Mucosa of rectum (tissue), 2 donors: ENCODE measurements around the gene OSBP2.

Experiments
- H3K27ac ChIP-seq, 2 donors: one replicate each; pipeline ENCODE4 v1.7.0; 2013; ENCODE audit warnings: inconsistent platforms in 2 of 2, low read depth in 2 of 2, low read length in 2 of 2
- H3K27me3 ChIP-seq, 2 donors: one replicate each; pipeline ENCODE4 v1.7.0; 2013; ENCODE audit warnings: low read length in 2 of 2; ENCODE audit not compliant: control insufficient read depth in 2 of 2, insufficient read depth in 2 of 2
- H3K36me3 ChIP-seq, 2 donors: one replicate each; pipeline ENCODE4 v1.7.0; 2013; ENCODE audit warnings: low read length in 2 of 2; ENCODE audit not compliant: control insufficient read depth in 2 of 2, insufficient read depth in 2 of 2
- H3K4me1 ChIP-seq, 2 donors: one replicate each; pipeline ENCODE4 v1.7.0; 2013; ENCODE audit warnings: low read length in 2 of 2, mild to moderate bottlenecking in 1 of 2; ENCODE audit not compliant: control insufficient read depth in 2 of 2, insufficient read depth in 2 of 2
- H3K4me3 ChIP-seq, 2 donors: one replicate each; pipeline ENCODE4 v1.7.0; 2013; ENCODE audit warnings: low read length in 2 of 2
- H3K9ac ChIP-seq, 2 donors: one replicate each; pipeline ENCODE4 v1.7.0; 2013; ENCODE audit warnings: low read length in 2 of 2, low read depth in 1 of 2, mild to moderate bottlenecking in 1 of 2
- H3K9me3 ChIP-seq, 2 donors: one replicate each; pipeline ENCODE4 v1.7.0; 2013; ENCODE audit warnings: low read length in 2 of 2; ENCODE audit not compliant: control insufficient read depth in 2 of 2
- donor health status: healthy.
- donor health status: Normal muscosa, but diverticular disease.

Gene OSBP2

GRCh38 chr22:30926706-30927105 is 232.0 kb downstream of the OSBP2 start:
- H3K36me3 ChIP-seq, result peaks cover 41 to 53% of the 10 kb centered on the region in 2 donors
- H3K27ac ChIP-seq, result no peak overlapping the region
- no peaks in the 10 kb centered on the region for H3K9me3 ChIP-seq
- no peaks in the 10 kb centered on the region for H3K4me1 ChIP-seq
- no peak overlapping the region for H3K4me3 ChIP-seq
- H3K27me3 ChIP-seq, result no peaks in the 10 kb centered on the region
- H3K9ac ChIP-seq, result no peak overlapping the region

GRCh38 chr22:30927806-30928205 is 233.1 kb downstream of the OSBP2 start:
- H3K4me1 ChIP-seq, result no peaks in the 10 kb centered on the region
- no peaks in the 10 kb centered on the region for H3K9me3 ChIP-seq
- H3K27me3 ChIP-seq, result no peaks in the 10 kb centered on the region
- H3K4me3 ChIP-seq, result no peak overlapping the region
- H3K9ac ChIP-seq, result no peak overlapping the region
- no peak overlapping the region for H3K27ac ChIP-seq
- peaks cover 52 to 64% of the 10 kb centered on the region in 2 donors for H3K36me3 ChIP-seq

GRCh38 chr22:30928401-30928800 is 233.7 kb downstream of the OSBP2 start:
- Histone ChIP-seq H3K9me3 (no peaks in the 10 kb centered on the region), H3K27ac (no peak overlapping the region), H3K4me1 (no peaks in the 10 kb centered on the region), H3K36me3 (peaks cover 58 to 70% of the 10 kb centered on the region in 2 donors), H3K27me3 (no peaks in the 10 kb centered on the region), H3K9ac (no peak overlapping the region), H3K4me3 (no peak overlapping the region)

- H3K27ac ChIP-seq, result no peak overlapping the region
- no peak overlapping the region for H3K9ac ChIP-seq
- H3K9me3 ChIP-seq, result no peaks in the 10 kb centered on the region
- H3K27me3 ChIP-seq, result no peaks in the 10 kb centered on the region
- H3K4me1 ChIP-seq, result no peaks in the 10 kb centered on the region
- no peak overlapping the region for H3K4me3 ChIP-seq
- peaks cover 72 to 84% of the 10 kb centered on the region in 2 donors for H3K36me3 ChIP-seq
Measured at GRCh38 chr22:30930228-30930627, 235.6 kb downstream of the OSBP2 start.

GRCh38 chr22:30931541-30932300 is 237.0 kb downstream of the OSBP2 start:
- H3K9ac ChIP-seq, result no peak overlapping the region

GRCh38 chr22:30932661-30933060 is 238.0 kb downstream of the OSBP2 start:
- Histone ChIP-seq H3K4me1 (no peaks in the 10 kb centered on the region), H3K27me3 (no peaks in the 10 kb centered on the region), H3K36me3 (peaks cover 77 to 84% of the 10 kb centered on the region in 2 donors), H3K4me3 (no peak overlapping the region), H3K9me3 (no peaks in the 10 kb centered on the region), H3K9ac (no peak overlapping the region), H3K27ac (no peak overlapping the region)

More at GRCh38 chr22:30931541-30932300, 237.0 kb downstream of the OSBP2 start:
- Histone ChIP-seq H3K27ac (no peak overlapping the region), H3K9me3 (no peaks in the 10 kb centered on the region), H3K36me3 (peaks cover 75 to 82% of the 10 kb centered on the region in 2 donors), H3K4me3 (no peak overlapping the region), H3K4me1 (no peaks in the 10 kb centered on the region), H3K27me3 (no peaks in the 10 kb centered on the region)

- Histone ChIP-seq H3K9me3 (no peaks in the 10 kb centered on the region), H3K27me3 (no peaks in the 10 kb centered on the region), H3K4me3 (no peak overlapping the region), H3K4me1 (no peaks in the 10 kb centered on the region), H3K27ac (no peak overlapping the region), H3K9ac (no peak overlapping the region), H3K36me3 (peaks cover 76 to 84% of the 10 kb centered on the region in 2 donors)
Measured at GRCh38 chr22:30933457-30933856, 238.8 kb downstream of the OSBP2 start.

- Histone ChIP-seq H3K4me3 (no peak overlapping the region), H3K9ac (no peak overlapping the region), H3K4me1 (no peaks in the 10 kb centered on the region), H3K27ac (no peak overlapping the region), H3K36me3 (peaks cover 75 to 85% of the 10 kb centered on the region in 2 donors), H3K27me3 (no peaks in the 10 kb centered on the region), H3K9me3 (no peaks in the 10 kb centered on the region)
Measured at GRCh38 chr22:30934053-30934452, 239.4 kb downstream of the OSBP2 start.

GRCh38 chr22:30940685-30941362 is 246.2 kb downstream of the OSBP2 start:
- H3K36me3 ChIP-seq, result peaks cover 76 to 83% of the 10 kb centered on the region in 2 donors

GRCh38 chr22:30941363-30941740 is 246.7 kb downstream of the OSBP2 start:
- no peaks in the 10 kb centered on the region for H3K9me3 ChIP-seq
- no peaks in the 10 kb centered on the region for H3K27me3 ChIP-seq
- H3K9ac ChIP-seq, result no peak overlapping the region
- no peak overlapping the region for H3K27ac ChIP-seq
- H3K36me3 ChIP-seq, result peaks cover 77 to 85% of the 10 kb centered on the region in 2 donors
- no peaks in the 10 kb centered on the region for H3K4me1 ChIP-seq
- H3K4me3 ChIP-seq, result no peak overlapping the region

More at GRCh38 chr22:30940685-30941362, 246.2 kb downstream of the OSBP2 start:
- Histone ChIP-seq H3K4me3 (no peak overlapping the region), H3K4me1 (no peaks in the 10 kb centered on the region), H3K9ac (no peak overlapping the region), H3K9me3 (no peaks in the 10 kb centered on the region), H3K27ac (no peak overlapping the region), H3K27me3 (no peaks in the 10 kb centered on the region)
